GM19025 (cell line): ENCODE measurements around the gene UNC80.
"Not testable (repeated sequence)": the region's sequence is repeated elsewhere in the genome, so short reads cannot be mapped to it uniquely, and the experiment has no call there.

ENCODE experiments used
- ATAC-seq: cut with Tn5 transposase; IDR thresholded peaks from one replicate; pipeline ENCODE4 v1.9.1; 2021; ENCODE audit warnings: mild to moderate bottlenecking, low read depth, moderate library complexity; ENCODE audit not compliant: unreplicated experiment

Gene UNC80

GRCh38 chr2:209771474-209772289 lies at the start of gene UNC80:
UNC80 (plus strand) TSS chr2:209771832; CDS start chr2:209772073, 241 bp downstream.
- ATAC-seq = no peak

GRCh38 chr2:209726311-209726710 lies 45.3 kb upstream of the UNC80 start:
- no peak for ATAC-seq

GRCh38 chr2:209727077-209727476 lies 44.6 kb upstream of the UNC80 start:
- no peak for ATAC-seq

GRCh38 chr2:209734805-209735204 lies 36.8 kb upstream of the UNC80 start:
- no peak for ATAC-seq

- ATAC-seq = no peak
These were observed 29.7 kb upstream of the UNC80 start for GRCh38 chr2:209741953-209742352.

GRCh38 chr2:209753020-209753419 lies 18.6 kb upstream of the UNC80 start:
- ATAC-seq = no peak

- ATAC-seq = no peak
These were observed 14.5 kb upstream of the UNC80 start for GRCh38 chr2:209757163-209757562.

- ATAC-seq = no peak
These were observed 10.1 kb upstream of the UNC80 start for GRCh38 chr2:209761566-209761965.

GRCh38 chr2:209762563-209762962 lies 9.1 kb upstream of the UNC80 start:
- no peak for ATAC-seq

- ATAC-seq = no peak
These were observed 8.5 kb upstream of the UNC80 start for GRCh38 chr2:209763106-209763505.

- no peak for ATAC-seq
These were observed 5.0 kb upstream of the UNC80 start for GRCh38 chr2:209766613-209767012.

- ATAC-seq = no peak
These were observed 4.3 kb upstream of the UNC80 start for GRCh38 chr2:209767316-209767715.

- ATAC-seq = no peak
These were observed 3.1 kb upstream of the UNC80 start for GRCh38 chr2:209768557-209768956.

- no peak for ATAC-seq
These were observed 656 bp downstream of the UNC80 start for GRCh38 chr2:209772290-209772685.

- ATAC-seq = no peak
These were observed 1.7 kb downstream of the UNC80 start for GRCh38 chr2:209773377-209773776.

GRCh38 chr2:209787416-209787815 lies 15.8 kb downstream of the UNC80 start:
- no peak for ATAC-seq

GRCh38 chr2:209788925-209789324 lies 17.3 kb downstream of the UNC80 start:
- no peak for ATAC-seq

- ATAC-seq = no peak
These were observed 18.6 kb downstream of the UNC80 start for GRCh38 chr2:209790066-209790728.

GRCh38 chr2:209791151-209791550 lies 19.5 kb downstream of the UNC80 start:
- no peak for ATAC-seq

- not testable (repeated sequence) for ATAC-seq
These were observed 23.8 kb downstream of the UNC80 start for GRCh38 chr2:209795425-209795824.

- ATAC-seq = no peak
These were observed 33.7 kb downstream of the UNC80 start for GRCh38 chr2:209805351-209805750.

GRCh38 chr2:209806318-209806717 lies 34.7 kb downstream of the UNC80 start:
- no peak for ATAC-seq
